SIG-M5 treated with dmso at 0.1 percent for 504 hours (cell line): ENCODE data around the gene MRNIP.
"Not testable (repeated sequence)": the region's sequence is repeated elsewhere in the genome, so short reads cannot be mapped to it uniquely, and the experiment has no call there.

Experiments used
- DNase-seq: peaks from one replicate; lab custom pipeline; 2025; ENCODE audit not compliant: unreplicated experiment; lab: John Stamatoyannopoulos, UW

The MRNIP gene

DNA sequence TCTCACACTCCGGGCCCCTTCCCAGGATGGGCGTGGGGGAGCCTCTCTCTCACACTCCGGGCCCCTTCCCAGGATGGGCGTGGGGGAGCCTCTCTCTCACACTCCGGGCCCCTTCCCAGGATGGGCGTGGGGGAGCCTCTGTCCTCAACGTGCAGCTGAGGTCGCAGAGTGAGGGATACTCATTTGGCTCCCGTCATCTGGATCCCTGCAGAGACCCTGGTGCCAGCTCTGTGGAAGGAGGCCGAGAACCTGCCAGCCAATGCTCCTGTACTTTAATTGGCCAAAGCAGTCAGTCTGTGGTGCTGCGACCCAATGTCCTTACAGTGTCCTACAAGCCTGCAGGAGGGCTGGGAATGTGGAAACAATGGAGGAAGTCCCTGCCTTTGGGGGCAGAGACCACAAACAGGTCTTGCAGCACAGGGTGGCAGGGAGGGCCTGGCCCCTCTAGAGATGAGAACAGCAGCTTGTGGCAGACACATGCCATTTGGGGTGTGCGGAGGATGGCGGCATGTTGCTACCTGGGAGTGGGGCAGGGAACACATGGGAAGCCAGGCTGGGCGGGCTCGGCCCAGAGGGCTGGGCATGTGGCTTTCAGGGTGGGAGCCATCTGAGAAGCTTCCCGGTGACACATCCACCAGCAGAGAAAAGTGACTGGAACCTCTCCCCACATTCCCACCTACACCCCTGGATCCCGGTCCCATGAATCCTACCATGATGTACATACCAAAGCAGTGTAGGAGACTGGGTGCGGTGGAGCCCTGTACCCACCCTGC lies 13.6 kb upstream of the MRNIP start:
- no peak for DNase-seq

DNA sequence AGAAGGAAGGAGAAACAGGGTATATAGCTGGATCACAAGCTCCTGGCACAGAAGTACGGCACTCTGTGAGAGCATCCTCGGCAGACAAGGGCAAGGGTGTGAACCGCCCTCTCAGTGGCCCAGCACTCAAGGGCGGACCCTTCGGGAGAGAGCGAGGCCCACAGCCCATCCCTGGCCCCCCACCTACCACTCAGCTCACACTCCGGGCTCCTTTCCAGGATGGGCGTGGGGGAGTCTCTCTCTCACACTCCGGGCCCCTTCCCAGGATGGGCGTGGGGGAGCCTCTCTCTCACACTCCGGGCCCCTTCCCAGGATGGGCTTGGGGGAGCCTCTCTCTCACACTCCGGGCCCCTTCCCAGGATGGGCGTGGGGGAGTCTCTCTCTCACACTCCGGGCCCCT lies 12.9 kb upstream of the MRNIP start:
- DNase-seq, result not testable (repeated sequence)

DNA sequence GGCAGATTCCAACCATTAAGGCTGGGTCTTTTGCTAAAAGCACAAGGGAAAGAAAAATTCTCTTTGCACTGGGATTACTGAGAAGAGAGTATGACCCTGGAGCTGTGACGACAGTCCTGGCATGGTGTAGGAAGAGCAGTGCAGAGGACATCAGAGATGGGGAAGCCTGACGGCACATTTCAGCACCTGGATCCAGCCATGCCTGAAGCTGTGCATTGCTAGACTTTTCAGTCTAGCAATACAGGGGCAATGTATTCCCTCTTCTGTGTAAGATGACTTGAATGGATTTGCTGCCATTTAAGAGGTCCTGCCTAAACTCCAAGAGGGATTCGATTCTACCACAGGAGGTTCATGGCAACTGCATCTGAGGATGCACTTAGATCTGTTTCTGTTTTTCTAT lies 12.3 kb upstream of the MRNIP start:
- DNase-seq, result no peak

DNA sequence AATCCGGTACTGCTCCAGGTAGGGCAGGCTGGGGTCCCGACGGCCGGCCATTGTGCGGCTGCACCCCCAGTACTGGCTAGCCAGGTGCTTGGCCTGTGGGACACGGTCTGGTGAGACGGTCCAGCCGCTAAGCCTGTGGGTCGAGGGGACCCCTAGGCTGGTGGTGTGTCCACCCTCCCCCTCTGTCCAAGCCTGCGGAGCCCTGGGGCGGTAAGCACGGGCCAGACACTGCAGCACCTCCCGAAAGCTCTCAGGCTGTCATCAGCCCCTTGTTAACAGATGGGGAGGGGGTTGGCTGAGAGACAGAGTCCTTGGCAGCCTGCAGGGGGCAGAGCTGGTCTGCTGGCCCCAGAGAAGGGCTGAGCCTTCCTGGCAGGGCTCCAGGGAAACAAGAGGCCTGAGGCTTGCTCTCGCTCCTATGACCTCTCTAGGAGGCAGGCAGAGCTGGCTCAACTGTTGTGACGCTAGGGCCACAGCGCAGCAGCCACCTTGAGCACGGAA lies 11.8 kb upstream of the MRNIP start:
- DNase-seq, result no peak

DNA sequence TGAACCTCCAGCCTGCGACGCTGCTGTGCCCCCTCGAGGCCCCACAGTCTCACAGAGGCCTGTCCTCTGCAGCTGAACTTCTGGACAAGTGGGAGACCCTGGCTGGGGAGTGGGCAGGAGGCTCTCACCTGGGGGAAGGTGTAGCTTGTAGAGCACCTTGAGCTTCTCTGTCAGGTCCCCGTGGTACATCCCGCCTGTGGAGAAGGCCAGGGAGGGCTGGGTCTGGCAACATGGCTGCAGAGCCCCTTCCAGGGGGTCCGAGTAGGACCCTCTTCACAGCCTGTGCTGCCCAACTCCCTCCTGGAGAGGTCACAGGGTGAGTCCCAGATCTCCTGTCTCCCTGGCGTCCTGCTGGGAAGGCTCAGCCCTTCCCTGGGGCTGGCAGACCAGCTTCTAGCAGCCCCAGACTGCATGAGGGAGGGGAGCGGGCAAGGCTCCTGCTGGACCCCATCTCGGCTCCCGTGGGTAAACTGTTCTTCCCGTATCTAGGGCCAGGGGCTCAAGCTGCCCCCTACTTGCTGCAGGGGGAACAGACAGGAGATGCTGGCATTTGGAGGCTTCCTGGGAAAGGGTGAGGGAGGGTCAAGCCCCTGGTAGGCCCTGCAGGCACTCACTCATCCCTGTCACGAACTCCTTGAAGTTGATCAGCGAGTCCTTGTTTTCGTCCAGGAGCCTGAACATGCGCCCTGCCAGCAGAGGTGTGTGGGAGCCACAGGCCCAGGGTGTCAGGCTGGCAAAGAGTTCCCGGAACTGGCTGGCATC lies 11.2 kb upstream of the MRNIP start:
- no peak for DNase-seq

DNA sequence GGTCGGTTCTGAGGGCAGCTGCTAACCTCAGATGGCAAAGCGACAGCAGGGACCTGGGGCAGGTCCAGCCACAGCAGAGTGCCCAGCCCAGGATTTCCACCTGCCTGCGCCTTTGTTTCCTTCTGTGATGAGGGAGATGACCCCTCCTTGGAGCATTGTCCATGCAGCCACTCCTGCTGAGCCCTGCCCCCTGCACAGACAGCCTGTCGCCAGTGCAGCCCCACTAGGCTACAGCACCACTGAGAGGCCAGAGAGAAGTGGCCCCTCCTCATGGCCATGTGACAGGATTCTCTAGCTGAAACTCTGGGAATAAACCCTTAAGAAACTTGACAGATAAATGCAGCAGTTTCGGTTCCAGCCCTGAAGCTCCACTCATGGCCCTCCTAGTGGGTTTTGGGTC lies 10.5 kb upstream of the MRNIP start:
- DNase-seq, result no peak

DNA sequence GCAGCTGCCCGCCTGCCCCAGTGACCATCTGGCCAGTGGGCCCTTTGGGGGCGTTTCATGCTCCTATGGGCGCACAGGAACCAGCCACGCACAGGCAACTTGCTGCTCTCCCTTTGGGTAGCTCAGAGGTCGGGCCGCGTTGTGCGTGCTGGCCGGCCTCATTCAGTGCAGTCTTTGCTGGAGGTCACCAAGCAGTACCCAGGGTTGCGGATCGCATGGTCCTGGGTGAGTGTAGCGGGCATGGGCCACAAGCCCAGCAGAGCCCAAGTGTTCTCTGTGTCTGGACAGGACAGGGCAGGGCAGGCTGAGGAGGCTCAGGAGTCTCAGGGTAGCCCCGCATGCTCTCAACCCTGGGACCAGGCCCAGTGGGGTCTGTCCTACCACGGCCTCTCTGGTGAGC lies 9.9 kb upstream of the MRNIP start:
- no peak for DNase-seq

DNA sequence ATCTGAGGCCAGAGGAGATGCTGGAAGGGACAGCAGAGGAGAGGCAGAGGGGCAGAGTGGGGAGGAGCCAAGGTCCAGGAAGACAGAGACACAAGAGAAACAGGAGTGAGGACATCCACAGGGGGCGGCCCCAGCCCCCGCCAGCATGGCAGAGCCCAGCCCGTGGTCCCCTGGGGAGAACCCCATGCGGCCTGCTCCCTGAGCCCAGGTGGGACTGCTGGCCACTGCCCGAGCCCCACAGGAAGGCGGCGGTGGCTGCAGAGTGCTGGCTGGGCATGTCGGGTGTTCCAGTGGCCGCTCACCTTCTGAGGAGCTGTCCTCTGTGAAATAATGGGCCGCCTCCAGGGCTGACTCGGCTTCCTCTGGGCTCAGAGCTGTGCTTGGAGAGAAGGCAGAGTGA lies 8.9 kb upstream of the MRNIP start:
- DNase-seq, result no peak

DNA sequence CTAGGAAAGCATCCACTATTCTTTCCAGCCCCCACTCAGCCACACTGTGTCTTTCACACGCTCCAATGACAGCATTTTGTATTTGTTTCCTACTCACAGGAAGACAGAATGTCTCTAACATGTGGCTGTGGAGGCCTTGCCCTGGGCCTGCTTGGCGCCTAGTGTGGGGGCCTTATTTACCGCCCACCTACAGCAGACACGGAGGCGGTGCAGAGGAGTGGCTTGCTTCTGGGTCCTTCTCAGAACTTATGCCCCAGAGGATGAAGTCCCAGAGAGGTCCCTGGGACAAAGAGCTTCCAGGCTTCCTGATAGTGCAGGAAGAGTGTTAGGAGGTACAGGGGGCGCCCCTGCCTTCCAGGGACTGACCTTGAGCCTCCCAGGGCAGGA lies 8.5 kb upstream of the MRNIP start:
- DNase-seq, result no peak

DNA sequence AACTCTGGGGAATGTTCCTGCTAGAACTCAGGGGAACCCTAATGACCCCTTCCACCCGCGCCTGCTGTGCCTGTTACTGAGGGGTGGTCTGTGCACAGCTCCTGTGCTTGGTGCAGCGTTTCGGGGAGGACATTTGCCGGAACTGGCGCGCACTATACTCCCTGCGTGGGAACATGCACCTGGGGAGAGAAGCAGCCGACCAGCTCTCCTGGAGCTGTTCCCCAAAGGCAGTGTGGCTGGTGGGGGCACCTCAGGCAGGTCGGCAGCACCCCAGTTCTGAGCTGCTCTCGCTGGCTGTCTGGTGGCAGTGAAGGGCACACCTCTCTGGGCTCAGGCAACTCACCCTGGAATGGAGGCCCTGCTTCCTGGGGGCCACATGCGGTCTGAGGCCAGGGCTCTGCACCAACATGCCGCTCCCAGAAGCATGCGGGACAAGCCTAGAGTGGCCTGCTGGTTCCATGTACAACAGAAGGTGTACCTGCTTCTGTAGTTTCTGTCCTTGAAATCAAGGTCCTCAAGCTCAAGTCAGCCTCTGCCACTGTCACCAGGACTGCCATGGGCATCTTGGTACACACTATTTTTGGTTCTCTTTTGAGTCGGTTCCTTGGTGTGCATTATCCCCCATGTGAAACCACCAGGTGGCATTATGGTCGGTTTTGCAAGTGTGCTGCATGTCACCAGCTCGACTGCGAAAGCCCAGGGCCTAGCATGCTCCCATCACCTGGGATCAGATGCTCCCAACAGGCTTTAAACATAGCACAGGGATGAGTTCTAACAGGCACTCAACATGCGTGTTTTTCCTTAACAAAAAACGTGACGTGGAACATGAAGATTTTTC lies 7.8 kb upstream of the MRNIP start:
- DNase-seq, result no peak

DNA sequence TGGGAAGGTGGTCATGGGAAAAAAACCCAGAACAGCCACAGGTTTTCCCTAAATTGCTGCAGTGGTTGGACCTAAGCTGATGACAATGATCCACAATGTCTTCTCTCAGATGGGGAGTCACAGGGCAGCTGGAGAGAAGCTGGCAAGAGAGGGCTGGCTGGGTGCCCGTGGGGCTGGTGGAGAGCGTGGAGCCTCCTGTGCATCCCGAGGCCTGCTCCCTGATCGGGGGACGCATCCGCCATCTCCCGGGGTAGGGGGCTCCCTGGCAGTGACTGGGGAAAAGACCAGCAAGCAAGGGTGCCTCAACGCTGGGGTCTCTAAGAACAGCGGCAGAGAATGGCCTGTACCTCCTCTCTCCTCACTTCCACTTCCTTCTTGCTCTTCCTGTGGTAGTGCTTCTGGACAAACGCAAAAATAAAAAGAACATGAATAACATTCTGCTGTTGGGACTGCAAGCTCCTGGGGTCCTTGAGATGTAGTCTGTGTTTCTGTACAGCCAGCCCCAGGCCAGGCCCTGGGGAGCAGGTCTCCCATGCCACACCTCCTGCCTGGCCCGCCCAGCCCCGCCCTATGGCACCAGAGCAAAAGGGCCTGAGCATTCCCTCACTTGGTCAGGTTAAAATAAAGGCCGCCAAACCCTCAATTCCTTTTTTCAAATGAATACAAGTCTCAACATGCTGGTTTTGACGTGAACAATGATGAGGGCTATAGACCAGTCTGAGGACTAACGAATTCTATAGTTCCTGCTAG lies 7.0 kb upstream of the MRNIP start:
- no peak for DNase-seq

DNA sequence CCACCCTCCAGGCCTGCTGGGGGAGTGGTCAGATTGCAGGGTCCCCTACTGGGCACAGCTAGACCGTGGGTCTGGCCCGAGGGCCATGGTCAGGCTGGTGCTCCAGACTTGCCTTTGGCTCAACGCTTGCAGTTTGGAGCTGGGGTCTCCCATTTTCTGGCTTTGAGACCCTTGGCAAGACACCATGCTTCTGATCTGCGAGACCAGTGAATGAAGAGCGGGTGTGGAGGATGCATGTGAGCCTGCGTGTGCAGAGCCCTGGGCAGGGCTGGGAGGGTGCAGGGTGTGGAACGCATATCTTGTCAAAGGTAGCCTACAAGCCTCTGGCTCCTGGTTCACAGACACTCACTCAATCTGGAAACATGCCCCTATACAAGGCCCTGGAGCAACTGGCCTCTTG lies 6.1 kb upstream of the MRNIP start:
- no peak for DNase-seq

DNA sequence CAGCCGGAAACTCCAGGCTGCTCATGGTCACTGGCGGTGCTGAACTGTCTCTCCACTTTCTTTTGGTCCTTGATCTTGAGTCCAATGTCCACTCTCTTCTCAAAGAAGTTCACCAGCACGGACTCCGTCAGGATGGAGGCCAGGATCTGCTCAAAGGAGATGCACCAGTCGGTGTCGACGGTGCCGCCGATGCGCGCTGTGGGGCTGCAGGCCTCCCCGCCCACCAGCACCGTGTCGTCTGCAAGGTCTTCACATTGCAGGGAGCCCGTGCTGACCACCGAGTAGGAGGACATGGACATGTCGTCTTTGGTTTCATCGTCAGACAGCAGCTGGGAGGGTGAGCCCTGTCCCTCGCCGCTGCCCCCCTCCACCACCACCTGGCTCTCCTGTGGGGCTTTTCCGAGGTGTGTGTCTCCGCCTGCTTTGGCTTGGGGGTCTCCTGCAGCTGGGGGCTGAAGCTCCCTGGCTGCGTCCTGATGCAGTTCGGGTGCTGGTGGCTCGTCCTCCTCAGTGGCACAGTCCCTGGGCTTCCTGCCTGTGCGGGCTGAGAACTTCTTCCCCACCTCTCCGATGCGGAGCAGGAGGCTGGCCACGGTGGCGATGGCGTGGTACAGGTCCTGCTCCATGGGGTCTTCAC lies 5.0 kb upstream of the MRNIP start:
- DNase-seq, result no peak

DNA sequence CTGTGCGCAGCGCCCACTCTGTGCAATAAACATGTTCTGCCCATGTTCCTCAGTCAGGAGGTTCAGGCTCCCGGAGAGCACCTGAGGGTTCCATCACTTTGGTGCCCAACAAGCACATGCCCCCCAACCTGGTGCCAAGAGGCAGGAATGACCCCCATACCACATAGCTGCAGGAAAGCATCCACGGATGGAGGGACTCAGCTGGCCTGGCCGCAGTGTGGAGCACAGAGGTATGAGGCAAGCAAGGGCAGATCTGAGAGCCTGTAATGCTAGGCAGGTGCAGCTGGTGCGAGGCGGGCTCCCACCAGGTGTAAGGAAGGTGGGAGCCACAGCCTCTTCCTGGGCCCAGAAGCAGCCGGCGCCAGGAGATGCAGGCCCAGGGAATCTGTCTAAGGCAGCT lies 4.3 kb upstream of the MRNIP start:
- no peak for DNase-seq

DNA sequence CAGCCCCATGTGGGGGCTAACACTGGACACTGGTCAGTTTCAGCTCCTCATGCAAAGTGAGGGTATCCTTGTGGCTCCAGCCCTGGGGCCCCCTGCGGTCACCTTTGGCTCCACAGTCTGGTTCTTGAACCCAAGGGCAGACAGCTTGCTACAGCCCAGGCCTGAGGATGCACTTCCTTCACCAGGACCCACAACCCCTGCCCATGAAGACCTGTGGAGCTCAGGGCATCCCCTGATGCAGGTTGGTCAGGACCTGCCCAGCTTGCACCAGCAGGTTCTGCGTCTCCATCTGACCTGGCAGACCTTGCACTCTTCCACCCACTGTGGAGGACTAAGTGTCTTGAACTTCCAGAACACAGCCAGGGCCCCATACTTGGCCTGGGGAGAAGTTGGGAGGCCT lies 3.7 kb upstream of the MRNIP start:
- DNase-seq, result no peak

DNA sequence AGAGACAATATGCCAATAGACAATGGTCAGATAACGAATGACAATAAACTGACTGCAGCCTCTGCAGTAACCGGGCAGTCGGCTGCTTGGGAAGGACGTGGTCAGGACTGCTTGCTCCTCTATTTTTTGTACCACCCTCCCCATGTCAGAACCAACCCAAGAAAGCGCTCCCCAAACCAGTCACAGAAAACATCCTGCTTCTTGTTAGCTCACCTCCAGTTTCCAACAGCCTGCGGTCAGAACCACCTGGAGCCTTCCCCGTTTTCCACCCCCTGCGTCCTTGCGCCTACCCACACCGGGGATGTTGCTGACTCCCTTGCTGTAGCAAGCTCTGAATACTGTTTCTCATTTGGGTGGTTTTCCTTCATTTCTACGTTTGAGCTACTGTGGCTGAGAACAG lies 1.7 kb upstream of the MRNIP start:
- no peak for DNase-seq

DNA sequence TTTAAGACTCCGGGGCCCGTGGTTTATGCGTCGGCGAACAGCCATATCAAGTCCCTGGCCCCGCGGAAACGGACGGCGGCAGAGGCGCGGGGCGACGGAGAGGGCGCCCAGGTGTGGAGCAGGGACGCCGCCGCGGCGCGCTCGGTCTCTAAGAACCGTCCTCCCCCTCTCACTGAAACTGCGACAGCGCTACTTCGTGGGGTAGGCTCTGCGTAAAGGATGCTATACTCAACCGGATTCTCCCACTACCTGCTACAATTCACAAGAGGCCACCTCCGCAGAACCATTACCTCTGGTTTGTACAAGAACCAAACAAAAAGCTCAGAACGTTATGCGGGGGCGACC lies 404 bp downstream of the MRNIP start:
- DNase-seq, result no peak

DNA sequence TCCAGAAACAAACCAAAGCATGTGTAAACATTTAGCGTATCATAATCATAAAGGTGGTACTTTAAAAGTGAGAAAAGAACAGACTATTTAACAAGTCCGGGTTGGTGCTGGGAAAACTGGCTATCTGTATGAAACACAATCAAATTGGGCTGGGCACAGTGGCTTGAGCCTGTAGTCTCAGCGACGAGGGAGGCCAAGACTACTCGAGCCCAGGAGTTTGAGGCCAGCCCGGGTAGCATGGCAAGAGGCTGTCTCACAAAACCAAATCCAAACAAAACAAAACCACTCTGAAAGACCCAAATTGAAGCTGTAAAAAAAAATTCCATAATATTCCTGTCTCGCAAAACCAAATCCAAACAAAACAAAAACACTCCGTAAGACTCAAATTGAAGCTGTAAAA lies 4.3 kb downstream of the MRNIP start:
- DNase-seq, result no peak

DNA sequence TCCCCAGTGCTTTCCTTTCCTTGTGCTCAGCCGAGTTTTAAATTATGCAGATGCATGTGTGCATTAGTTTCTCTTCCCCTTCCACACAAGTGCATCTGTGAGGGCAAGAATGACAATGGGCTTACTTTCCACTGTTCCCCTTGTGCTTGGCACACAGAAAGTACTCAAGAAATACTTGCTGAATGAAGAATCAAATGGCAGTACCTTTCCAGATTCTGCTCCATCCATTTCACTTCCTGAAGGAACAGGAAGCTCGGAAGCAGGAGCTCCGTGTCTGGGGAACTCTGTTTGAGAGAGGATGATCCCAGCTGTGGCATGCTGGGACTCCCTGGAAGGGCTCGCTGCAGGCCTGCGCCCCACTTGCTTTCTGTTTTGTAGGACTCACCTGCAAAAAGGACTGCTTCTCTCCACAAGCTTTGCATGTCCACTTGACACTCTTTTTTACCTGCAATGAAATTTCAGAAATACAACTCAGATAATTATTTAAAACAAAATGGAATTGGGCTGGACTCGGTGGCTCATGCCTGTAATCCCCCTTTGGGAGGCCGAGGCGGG lies 5.5 kb downstream of the MRNIP start:
- peak; percentile 63 for DNase-seq

DNA sequence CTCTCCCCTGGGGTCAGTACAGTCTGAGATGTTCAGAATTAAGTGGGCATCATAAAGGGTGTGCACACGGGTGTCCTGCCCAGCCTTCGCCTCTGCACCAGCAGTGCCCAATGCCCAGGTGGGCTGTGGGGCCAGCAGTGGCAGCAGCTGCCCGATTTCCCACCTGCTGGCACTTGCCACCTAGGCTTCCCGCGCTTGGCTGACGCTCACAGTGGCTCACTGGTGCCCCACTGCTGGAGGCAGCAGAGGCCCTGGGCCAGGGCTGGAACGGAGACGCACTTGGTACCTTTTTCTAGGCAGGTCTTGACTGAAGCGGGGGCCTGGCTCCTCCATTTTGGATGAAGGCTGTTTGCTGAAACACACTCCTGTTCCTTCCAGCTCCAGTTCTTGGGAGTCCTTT lies 17.0 kb downstream of the MRNIP start:
- DNase-seq, result no peak
